Bronchial epithelial cell (primary cell): ENCODE measurements around the gene VRK3. TPM values are rescaled to one million over a fixed set of nuclear protein-coding genes. Genes with fewer than 3 reads are reported as not detected.

Experiments used
- DNase-seq: peaks from one replicate; pipeline ENCODE4 v3.0.0-alpha.2; 2010; ENCODE audit warnings: low read depth
- FAIRE-seq: peaks from 2 replicates; lab custom pipeline; 2011; peaks lifted over from hg19 to GRCh38; lab: Jason Lieb, UNC
- H3K27me3 ChIP-seq: 2 replicates; pipeline ENCODE4 v1.5.1; 2011; ENCODE audit warnings: low read length; ENCODE audit not compliant: control insufficient read depth, insufficient read depth
- H3K36me3 ChIP-seq: 2 replicates; pipeline ENCODE4 v1.5.1; 2011; ENCODE audit warnings: low read length; ENCODE audit not compliant: control insufficient read depth, insufficient read depth
- H3K4me3 ChIP-seq: 2 replicates; pipeline ENCODE4 v1.5.1; 2011; ENCODE audit warnings: mild to moderate bottlenecking, low read depth, low read length, control low read depth
- total RNA-seq: library from RNA; depleted of rRNA; stranded (reverse); fragments of >200 nt; gene quantifications from 2 replicates; pipeline ENCODE4 v1.2.1, GENCODE V29; 2014
- TF ChIP-seq, protein P1 (sequence below): IDR thresholded peaks from 2 replicates; pipeline ENCODE4 v1.5.1; 2011; ENCODE audit warnings: mild to moderate bottlenecking, moderate library complexity, low read length, control low read depth, inconsistent platforms; ENCODE audit not compliant: insufficient read depth, severe bottlenecking

VRK3 gene
- total RNA-seq, 1 donor from 2014 or later, result 14.5 TPM

- no peak for FAIRE-seq
Measured at GRCh38 chr19:49952906-49953305, 72.3 kb downstream of the VRK3 start.

DNA sequence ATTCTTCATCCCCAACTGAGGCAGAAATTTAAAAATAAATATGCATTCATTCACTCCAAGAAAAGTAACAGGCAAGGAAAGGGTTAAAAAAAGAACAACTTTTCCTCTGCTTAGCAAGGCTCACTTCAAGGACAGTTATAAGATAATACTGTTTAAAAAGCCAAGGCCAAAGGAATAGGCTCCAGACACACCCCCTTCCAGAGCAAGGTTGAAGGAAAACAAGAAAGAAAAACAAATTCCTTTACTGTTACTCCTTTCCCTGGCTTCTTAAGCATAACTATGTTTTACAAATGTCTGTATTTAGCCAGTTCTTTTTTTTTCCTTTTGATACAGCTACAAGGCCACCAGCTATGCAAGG lies 72.7 kb downstream of the VRK3 start:
- H3K27me3 ChIP-seq, result no peaks in the 10 kb centered on the region
- FAIRE-seq, result no peak
- H3K36me3 ChIP-seq, result no peaks in the 10 kb centered on the region
- DNase-seq, result no peak
- no peak overlapping the region for H3K4me3 ChIP-seq
- TF ChIP-seq, protein P1, sequence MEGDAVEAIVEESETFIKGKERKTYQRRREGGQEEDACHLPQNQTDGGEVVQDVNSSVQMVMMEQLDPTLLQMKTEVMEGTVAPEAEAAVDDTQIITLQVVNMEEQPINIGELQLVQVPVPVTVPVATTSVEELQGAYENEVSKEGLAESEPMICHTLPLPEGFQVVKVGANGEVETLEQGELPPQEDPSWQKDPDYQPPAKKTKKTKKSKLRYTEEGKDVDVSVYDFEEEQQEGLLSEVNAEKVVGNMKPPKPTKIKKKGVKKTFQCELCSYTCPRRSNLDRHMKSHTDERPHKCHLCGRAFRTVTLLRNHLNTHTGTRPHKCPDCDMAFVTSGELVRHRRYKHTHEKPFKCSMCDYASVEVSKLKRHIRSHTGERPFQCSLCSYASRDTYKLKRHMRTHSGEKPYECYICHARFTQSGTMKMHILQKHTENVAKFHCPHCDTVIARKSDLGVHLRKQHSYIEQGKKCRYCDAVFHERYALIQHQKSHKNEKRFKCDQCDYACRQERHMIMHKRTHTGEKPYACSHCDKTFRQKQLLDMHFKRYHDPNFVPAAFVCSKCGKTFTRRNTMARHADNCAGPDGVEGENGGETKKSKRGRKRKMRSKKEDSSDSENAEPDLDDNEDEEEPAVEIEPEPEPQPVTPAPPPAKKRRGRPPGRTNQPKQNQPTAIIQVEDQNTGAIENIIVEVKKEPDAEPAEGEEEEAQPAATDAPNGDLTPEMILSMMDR, result no peak

More at GRCh38 chr19:49952906-49953305, 72.3 kb downstream of the VRK3 start:
- no peak overlapping the region for H3K4me3 ChIP-seq
- TF ChIP-seq, protein P1, result no peak
- H3K36me3 ChIP-seq, result no peaks in the 10 kb centered on the region
- no peaks in the 10 kb centered on the region for H3K27me3 ChIP-seq
- no peak for DNase-seq

GRCh38 chr19:49951806-49952478 lies 73.2 kb downstream of the VRK3 start:
- H3K27me3 ChIP-seq, result no peaks in the 10 kb centered on the region
- DNase-seq (no peak), FAIRE-seq (no peak)
- TF ChIP-seq, protein P1, result no peak
- no peak overlapping the region for H3K4me3 ChIP-seq
- no peaks in the 10 kb centered on the region for H3K36me3 ChIP-seq

DNA sequence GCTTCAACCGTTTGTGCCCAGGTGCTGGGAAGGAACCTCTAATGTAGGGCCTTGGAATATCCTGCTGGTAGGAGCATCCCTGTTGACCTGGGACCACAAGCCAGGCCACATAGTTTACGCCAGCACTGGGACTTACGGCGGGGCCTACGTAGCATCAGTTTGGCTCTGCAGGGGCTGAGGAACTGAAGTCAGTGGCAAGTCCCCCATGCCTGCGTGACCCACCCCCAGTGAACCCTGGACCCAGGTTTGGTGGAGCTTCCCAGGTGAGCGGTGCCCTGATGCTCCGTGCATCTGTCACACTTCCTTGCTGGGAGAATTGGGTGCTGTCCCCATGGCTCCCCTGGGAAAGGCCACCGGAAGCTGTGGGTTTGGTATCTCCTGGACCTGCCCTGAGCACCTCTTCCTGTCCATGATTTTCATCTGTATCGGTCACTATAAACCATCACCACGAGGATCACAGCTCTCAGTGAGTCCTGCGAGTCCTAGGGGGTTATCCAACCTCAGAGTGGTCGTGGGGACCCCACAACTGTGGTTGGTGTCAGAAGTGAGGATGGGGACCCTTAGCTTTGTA lies 74.1 kb downstream of the VRK3 start:
- Histone ChIP-seq H3K27me3 (no peaks in the 10 kb centered on the region), H3K4me3 (no peak overlapping the region), H3K36me3 (no peaks in the 10 kb centered on the region)
- TF ChIP-seq, protein P1, result no peak
- DNase-seq (no peak), FAIRE-seq (no peak)

GRCh38 chr19:49950590-49950948 lies 74.6 kb downstream of the VRK3 start:
- Histone ChIP-seq H3K27me3 (no peaks in the 10 kb centered on the region), H3K4me3 (no peak overlapping the region), H3K36me3 (no peaks in the 10 kb centered on the region)
- TF ChIP-seq, protein P1, result no peak
- no peak for FAIRE-seq
- no peak for DNase-seq
